T1000 (cell line): ENCODE data around the gene OBSCN.
"Not testable (repeated sequence)": the region's sequence is repeated elsewhere in the genome, so short reads cannot be mapped to it uniquely, and the experiment has no call there.

ENCODE experiments used
- DNase-seq: peaks from one replicate; lab custom pipeline; 2025; ENCODE audit warnings: mixed read lengths; lab: John Stamatoyannopoulos, UW

OBSCN gene

GRCh38 chr1:228213917-228214808 is 6.3 kb downstream of the OBSCN start:
- no peak for DNase-seq

GRCh38 chr1:228214921-228215662 is 7.2 kb downstream of the OBSCN start:
- DNase-seq = no peak

- no peak for DNase-seq
Observed at GRCh38 chr1:228215663-228216116, 7.8 kb downstream of the OBSCN start.

- no peak for DNase-seq
Observed at GRCh38 chr1:228216371-228217320, 8.8 kb downstream of the OBSCN start.

GRCh38 chr1:228217551-228218344 is 9.9 kb downstream of the OBSCN start:
- DNase-seq = no peak

GRCh38 chr1:228218513-228219244 is 10.8 kb downstream of the OBSCN start:
- no peak for DNase-seq

- no peak for DNase-seq
Observed at GRCh38 chr1:228219245-228219961, 11.6 kb downstream of the OBSCN start.

GRCh38 chr1:228219962-228220780 is 12.3 kb downstream of the OBSCN start:
- no peak for DNase-seq

GRCh38 chr1:228221097-228221496 is 13.3 kb downstream of the OBSCN start:
- DNase-seq = not testable (repeated sequence)

GRCh38 chr1:228222548-228222947 is 14.7 kb downstream of the OBSCN start:
- DNase-seq = no peak

GRCh38 chr1:228224198-228225164 is 16.6 kb downstream of the OBSCN start:
- DNase-seq = no peak

- no peak for DNase-seq
Observed at GRCh38 chr1:228225165-228225710, 17.4 kb downstream of the OBSCN start.

GRCh38 chr1:228225740-228226139 is 17.9 kb downstream of the OBSCN start:
- DNase-seq = no peak

- no peak for DNase-seq
Observed at GRCh38 chr1:228226141-228226874, 18.5 kb downstream of the OBSCN start.

- DNase-seq = no peak
Observed at GRCh38 chr1:228226956-228227791, 19.3 kb downstream of the OBSCN start.

- DNase-seq = not testable (repeated sequence)
Observed at GRCh38 chr1:228228147-228228546, 20.3 kb downstream of the OBSCN start.
